NCI-H146 (cell line): ENCODE data around the gene INSIG1.

ENCODE experiments used
- DNase-seq: peaks from one replicate; lab custom pipeline; 2025; lab: John Stamatoyannopoulos, UW

The INSIG1 gene

GRCh38 chr7:155266440-155266839 is 31.2 kb upstream of the INSIG1 start:
- no peak for DNase-seq

DNA sequence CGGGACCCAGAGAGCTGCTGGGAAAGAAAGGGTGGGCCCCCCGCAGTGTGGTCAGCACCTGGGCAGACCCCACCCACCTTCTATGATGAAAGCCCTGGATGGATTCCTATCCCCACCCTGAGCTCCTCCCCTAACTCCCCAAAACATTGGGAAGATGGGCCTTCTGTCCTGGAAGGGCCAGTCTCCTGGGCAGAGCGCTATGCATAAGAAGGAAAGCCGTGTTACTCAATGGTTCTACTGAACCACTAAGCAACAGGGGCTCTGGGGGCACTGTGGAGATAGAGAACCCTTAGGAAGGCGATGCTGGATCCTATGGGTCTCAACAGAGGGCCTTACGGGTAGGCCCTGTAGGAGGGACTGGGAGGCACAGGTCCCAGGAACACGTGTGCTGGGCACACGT is 30.7 kb upstream of the INSIG1 start:
- DNase-seq, result no peak

DNA sequence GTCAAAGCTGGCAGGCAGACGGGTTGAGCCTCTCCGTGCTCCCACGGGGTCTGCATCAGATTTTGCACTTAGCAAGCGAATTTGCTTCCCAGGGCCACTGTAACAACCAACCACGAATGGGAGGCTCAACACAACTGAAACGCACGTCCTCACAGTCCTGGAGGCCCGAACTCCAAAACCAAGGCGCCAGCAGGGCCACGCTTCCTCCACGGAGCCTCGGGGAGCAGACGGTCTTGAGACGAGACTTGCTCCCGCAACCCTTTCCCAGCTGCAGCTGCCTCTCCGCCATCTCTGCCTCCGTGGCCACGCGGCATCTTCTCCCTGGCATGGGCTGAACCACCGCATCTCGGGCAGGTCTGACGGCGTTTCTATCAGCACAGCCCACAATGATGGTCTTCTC is 30.2 kb upstream of the INSIG1 start:
- DNase-seq, result no peak

DNA sequence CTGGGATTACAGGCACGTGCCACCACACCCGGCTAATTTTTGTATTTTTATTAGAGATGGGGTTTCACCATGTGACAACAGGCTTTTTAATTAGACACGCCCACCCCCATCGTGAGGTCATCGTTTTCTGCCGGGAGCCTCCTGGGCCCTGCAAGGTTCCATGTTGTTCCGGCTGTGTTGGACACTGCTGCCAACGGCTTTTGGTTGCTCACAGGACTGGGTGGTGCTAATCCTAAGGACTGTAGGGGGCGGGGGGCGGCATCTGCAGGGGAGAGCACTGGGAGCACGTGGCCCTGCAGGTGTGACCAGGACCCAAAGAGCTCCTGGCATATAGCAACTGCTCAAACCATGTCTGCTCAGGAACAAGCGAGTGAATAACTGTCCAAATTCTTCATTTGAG is 29.5 kb upstream of the INSIG1 start:
- DNase-seq, result no peak

DNA sequence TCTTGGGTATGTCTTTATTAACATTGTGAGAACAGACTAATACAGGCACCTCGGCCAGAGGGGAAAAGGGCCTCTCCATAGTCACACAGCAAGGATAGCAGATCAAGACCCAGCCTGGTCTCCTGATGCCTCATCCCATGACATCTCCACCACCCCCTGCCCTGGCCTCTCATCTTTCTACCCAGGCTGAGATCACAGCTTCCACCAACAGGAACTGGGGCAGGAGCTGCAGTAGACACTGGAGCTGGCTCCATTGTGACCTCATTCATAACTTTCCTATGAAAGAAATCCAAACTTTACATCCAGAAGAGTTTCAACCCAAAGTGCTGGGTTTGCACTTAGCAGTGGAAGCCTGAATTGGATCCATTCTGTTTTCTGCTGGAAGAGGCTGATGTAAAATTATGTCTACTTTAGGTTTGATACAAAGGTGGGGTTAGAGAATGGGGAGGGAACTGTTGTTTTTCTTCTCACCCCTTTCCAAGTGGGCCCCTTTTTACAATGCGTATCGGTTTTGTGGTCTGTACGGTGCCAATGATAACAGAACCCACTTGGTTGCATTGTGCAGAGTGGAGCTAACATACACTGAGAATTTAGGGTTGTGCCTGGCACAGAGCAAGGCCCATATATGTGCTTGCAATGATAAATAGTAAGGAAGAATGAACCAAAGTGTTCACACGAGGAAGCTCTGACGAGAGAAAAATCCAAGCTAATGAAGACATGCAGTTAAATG is 28.6 kb upstream of the INSIG1 start:
- no peak for DNase-seq

GRCh38 chr7:155269766-155270585 is 27.7 kb upstream of the INSIG1 start:
- DNase-seq, result no peak

DNA sequence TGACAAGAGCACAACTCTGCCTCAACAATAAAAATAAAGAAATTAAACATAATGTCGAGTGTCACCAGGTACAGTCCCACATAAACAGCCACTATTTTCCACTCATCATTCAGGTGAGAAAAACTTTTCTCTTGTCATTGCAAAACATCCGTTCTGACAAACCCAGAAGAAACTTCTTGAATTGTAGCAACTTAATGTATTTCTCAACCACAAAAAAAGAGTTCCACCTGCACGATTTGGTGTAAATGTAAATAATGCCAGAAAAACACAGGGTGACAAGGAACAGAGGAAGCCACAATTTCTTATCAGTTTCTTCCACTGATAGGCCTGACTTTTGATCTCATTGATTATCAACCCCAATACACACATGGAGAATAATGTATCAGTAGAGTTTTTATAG is 26.8 kb upstream of the INSIG1 start:
- no peak for DNase-seq

GRCh38 chr7:155274633-155275355 is 22.9 kb upstream of the INSIG1 start:
- DNase-seq, result no peak

DNA sequence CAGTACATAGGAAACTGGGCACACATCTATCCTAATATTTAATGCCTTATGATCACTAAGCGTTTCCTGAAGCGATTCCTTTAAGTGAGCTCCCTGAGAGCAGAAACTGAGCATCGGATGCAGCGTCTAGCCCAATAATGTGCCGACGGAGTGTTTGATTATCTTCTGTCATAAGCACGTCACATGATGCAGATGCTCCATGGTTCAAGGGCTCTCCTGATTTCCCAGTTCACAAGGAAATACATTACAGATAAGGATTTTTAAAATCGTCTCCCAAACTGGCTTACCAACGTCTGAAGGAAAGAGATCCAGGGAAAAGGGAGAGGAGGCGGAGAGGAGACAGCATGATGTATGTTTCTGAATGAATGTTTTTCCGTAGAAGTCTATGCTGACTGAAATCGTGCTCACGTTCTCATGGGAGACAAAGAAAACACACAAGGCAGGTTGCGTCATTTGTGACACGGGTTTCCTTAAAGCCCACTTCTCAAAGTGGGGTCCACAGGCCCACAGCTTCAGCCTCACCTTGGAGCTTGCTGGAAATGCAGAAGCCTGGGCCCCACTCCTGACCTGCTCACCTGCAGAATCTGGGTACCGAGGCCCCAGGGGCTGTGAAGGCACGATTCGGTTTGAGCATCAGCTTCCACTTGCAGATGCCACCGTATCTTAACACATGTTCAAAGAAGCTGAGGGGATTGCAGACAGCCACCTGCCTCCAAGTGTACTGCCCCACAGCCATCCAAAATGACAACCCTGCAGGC is 21.5 kb upstream of the INSIG1 start:
- no peak for DNase-seq

- no peak for DNase-seq
Observed at GRCh38 chr7:155276800-155277375, 20.8 kb upstream of the INSIG1 start.

DNA sequence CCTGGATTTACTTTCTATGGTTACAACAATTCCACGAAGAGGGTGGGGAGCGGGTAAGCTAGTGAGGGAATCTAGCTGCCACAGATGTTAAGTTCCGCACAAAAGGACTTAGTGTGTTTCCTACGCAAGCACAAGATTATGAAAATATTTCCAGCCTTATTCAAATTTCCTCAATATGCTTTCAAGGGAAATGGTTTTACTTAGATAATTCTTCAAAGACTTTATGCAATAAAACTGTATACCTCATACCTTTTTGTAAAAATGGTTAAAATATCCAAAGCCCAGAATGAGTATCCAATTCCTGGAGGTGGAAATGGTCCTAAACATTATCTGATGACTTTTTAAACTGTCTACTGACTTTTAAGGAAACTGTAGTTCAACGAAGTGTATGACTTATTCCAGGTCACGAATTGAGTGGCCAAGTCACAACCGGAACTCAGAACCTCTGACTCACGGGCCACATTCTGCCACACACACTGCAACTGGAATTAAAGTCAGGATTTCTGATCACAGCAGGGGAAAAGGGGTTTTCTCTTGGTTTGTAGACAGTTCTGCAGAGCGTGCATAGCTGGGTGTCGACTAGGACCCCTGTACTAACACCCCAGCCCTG is 20.2 kb upstream of the INSIG1 start:
- DNase-seq, result no peak

DNA sequence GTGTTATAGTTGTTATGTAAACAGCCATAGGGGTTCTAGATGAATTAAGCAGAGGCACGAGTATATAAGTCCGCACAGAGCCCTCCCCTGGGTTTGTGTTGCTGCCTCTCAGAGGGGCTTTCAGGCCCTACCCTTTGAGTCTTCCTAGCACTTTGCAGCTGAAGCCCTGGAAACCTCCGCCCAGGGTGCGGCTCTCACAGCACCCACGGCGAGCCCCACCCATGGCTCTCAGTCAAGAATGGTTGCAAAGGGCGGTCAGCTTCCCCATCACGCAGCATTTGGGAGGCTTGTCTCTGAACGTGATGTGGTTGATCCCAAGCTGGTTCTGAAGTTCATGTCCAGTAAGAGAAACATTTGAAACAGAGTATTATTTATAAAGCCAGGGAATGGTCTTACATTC is 18.8 kb upstream of the INSIG1 start:
- DNase-seq, result no peak

GRCh38 chr7:155279787-155280445 is 17.8 kb upstream of the INSIG1 start:
- DNase-seq, result no peak

GRCh38 chr7:155280446-155281397 is 17.0 kb upstream of the INSIG1 start:
- no peak for DNase-seq

DNA sequence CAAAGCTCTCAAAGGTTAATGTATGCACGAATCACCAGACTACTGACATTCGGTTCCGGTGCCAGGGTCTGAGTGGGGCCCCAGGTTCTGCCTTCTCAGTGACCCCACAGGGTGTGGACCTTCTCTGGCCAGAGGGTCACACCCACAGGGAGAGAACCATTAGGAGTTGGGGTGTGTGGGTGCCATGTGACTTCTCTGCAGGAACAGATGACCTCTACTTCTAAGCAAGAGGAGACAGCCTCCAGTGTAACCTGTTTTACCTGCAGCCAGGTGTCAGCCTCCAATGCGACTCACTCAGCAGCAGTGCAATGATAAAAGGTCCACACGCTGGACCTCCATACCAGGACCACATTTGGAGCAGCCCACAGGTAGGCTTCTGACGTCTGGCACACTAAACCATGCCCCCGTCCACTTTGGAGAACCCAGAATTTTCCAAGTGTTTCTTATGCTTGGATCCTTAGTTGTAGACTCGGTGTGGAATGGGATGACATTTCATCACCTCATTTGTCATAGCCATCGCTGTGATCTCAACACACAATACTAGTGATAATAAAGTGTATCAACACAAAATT is 16.2 kb upstream of the INSIG1 start:
- DNase-seq, result no peak

DNA sequence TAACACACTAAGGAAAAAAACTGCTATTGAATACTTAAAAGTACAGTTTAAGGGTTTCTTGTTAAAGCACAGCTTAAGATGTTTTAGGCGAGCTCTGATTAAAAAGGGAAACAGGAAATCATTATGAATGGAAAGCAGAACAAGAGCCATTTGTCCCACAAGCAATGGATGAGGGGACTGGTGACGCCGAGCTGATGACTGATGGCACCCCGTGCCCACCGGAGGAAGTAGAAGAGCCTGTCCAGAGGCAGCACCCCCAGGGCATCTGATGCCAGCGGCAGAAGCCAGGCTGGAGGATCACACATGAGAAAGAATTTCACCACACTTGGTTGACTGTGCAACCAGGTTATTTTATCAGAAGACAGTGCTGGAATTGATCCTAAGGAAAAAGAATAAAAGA is 15.0 kb upstream of the INSIG1 start:
- no peak for DNase-seq

DNA sequence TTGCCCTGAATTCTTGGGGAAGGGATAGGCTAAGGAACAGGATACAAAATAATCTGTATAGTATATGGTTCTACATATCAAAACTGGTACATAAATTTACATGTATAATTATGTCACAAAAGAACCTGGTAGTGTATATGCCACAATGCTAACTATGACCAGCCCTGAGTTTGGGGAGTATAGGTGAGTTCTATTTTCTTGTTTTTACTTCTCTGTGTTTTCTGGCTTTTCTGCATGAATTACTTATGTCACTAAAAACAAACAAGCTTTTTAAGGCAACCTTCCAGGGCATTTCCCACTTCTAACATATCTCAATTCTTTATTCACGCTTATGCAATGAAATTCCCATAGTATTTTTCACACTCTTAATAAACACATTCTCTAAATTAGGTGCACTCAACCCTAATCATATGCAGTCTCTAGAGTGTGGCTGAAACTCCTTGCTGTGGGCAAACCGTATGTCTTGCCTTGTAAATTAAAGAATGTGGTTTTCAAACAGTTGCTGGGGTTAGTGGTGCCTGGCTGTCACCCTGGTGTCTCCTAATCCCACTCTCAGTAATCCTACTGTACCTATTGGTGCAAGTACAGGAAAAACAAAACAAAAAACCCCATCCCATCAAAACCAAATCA is 14.0 kb upstream of the INSIG1 start:
- no peak for DNase-seq

GRCh38 chr7:155284496-155285274 is 13.0 kb upstream of the INSIG1 start:
- DNase-seq, result no peak
